HG03575 (cell line): ENCODE measurements around the gene CEACAM4.
"Not testable (repeated sequence)": the region's sequence is repeated elsewhere in the genome, so short reads cannot be mapped to it uniquely, and the experiment has no call there.

Experiments
- ATAC-seq: cut with Tn5 transposase; IDR thresholded peaks from one replicate; pipeline ENCODE4 v1.9.1; 2021; ENCODE audit not compliant: unreplicated experiment, insufficient number of reproducible peaks, low FRiP score; ENCODE audit errors: extremely low read depth

The CEACAM4 gene

GRCh38 chr19:41588497-41589209 is 38.2 kb downstream of the CEACAM4 start:
- no peak for ATAC-seq

GRCh38 chr19:41587838-41588210 is 39.0 kb downstream of the CEACAM4 start:
- ATAC-seq = no peak

GRCh38 chr19:41587101-41587837 is 39.6 kb downstream of the CEACAM4 start:
- ATAC-seq = no peak

GRCh38 chr19:41586064-41586463 is 40.8 kb downstream of the CEACAM4 start:
- ATAC-seq = no peak

- no peak for ATAC-seq
Observed at GRCh38 chr19:41584931-41585330, 41.9 kb downstream of the CEACAM4 start.

- ATAC-seq = no peak
Observed at GRCh38 chr19:41584260-41584810, 42.5 kb downstream of the CEACAM4 start.

GRCh38 chr19:41582577-41583182 is 44.2 kb downstream of the CEACAM4 start:
- ATAC-seq = not testable (repeated sequence)

- not testable (repeated sequence) for ATAC-seq
Observed at GRCh38 chr19:41581068-41581467, 45.8 kb downstream of the CEACAM4 start.

GRCh38 chr19:41578886-41579285 is 48.0 kb downstream of the CEACAM4 start:
- ATAC-seq = no peak

- ATAC-seq = no peak
Observed at GRCh38 chr19:41577833-41578232, 49.0 kb downstream of the CEACAM4 start.

GRCh38 chr19:41577144-41577830 is 49.6 kb downstream of the CEACAM4 start:
- no peak for ATAC-seq

- no peak for ATAC-seq
Observed at GRCh38 chr19:41575998-41576397, 50.9 kb downstream of the CEACAM4 start, which contains the start of gene CEACAM21. Gene CEACAM21 (plus strand): TSS chr19:41576166. CDS start chr19:41576275, 109 bp downstream.

GRCh38 chr19:41570639-41571112 is 56.2 kb downstream of the CEACAM4 start:
- no peak for ATAC-seq

- no peak for ATAC-seq
Observed at GRCh38 chr19:41570179-41570578, 56.7 kb downstream of the CEACAM4 start.

- no peak for ATAC-seq
Observed at GRCh38 chr19:41569481-41570150, 57.3 kb downstream of the CEACAM4 start.
